Pancreas (tissue), 10 donors: ENCODE results near the gene DNAJB8. TPM values are rescaled to one million over a fixed set of nuclear protein-coding genes. Genes with fewer than 3 reads are reported as not detected.

Experiments
- ATAC-seq, 4 donors: fragments of 200-7000 bp; cut with Tn5 transposase; one replicate each; pipeline versions ENCODE4 v1.8.0 to v1.9.1; 2020; ENCODE audit warnings: mild to moderate bottlenecking in 4 of 4, moderate library complexity in 4 of 4
- DNase-seq, 6 donors: peaks; one replicate each; pipeline ENCODE4 v3.0.0-alpha.2; 2020
- FAIRE-seq: peaks from 2 replicates; lab custom pipeline; 2012; peaks lifted over from hg19 to GRCh38; lab: Jason Lieb, UNC
- H3K27ac ChIP-seq, 4 donors: fragments of 200-600 bp; sonication (generic); 1 replicate in 3 of 4; 2 replicates in 1 of 4; pipeline versions ENCODE4 v1.5.0 to v1.8.0; 2020
- H3K27me3 ChIP-seq, 4 donors: fragments of 200-600 bp; one replicate each; pipeline ENCODE4 v1.8.0; 2021
- H3K36me3 ChIP-seq, 3 donors: fragments of 200-600 bp; sonication (generic) in 1 of 3; one replicate each; pipeline versions ENCODE4 v1.5.0 to v1.8.0; 2020 to 2021
- H3K4me1 ChIP-seq, 3 donors: fragments of 200-600 bp; one replicate each; pipeline ENCODE4 v1.8.0; 2021
- H3K4me3 ChIP-seq, 4 donors: fragments of 200-600 bp; sonication (generic) in 2 of 4; one replicate each; pipeline versions ENCODE4 v1.5.0 to v1.8.0; 2020 to 2021
- H3K9me3 ChIP-seq, 4 donors: fragments of 200-600 bp; one replicate each; pipeline ENCODE4 v1.8.0; 2021
- WGBS, 2 donors: extraction: QIAGEN DNeasy Blood & Tissue Kit; methylation state at CpG; one replicate each; pipeline ENCODE4 v1.1.7; 2013; 5-methylcytosine and 5-hydroxymethylcytosine counted together
- intact Hi-C, 3 donors: fragments of 100-400 bp; cut with DNase I; formaldehyde crosslinking; loops; one replicate each; pipeline versions ENCODE4 v1.11.1 to v1.14.2; 2022
- polyA plus RNA-seq, 2 donors: library from polyadenylated mRNA; stranded (reverse); fragments of 200-250 nt; gene quantifications; one replicate each; pipeline ENCODE4 v1.2.3, GENCODE V29; 2013
- total RNA-seq, 6 donors: library from RNA; stranded (reverse); fragmentation: NEBNext Ultra II Directional in 4 of 6; extraction: Animal tissue kit (Norgen Biotek cat#: 25700) in 4 of 6; gene quantifications; one replicate each; pipeline versions ENCODE4 v1.2.1 to v1.2.4, GENCODE V29; 2021 to 2023
- TF ChIP-seq, protein P1 (sequence below), 4 donors: fragments of 200-600 bp; sonication (generic) in 3 of 4; IDR thresholded peaks; one replicate each; pipeline versions ENCODE4 v1.5.0 to v1.8.0; 2021; ENCODE audit warnings: antibody characterized with exemption in 4 of 4
- donor health status: healthy with polysubstance abuse.
- donor health status: DM: no; HTN: no; CAD: no; lungs with moderate emphysema.
- donor health status: DM: no; HTN: no; CAD: no.
- donor health status: control.
- donor health status: control.
- donor health status: Bipolar disorder and iron deficiency.
- donor health status: DM: yes; HTN: yes; CAD: no.
- donor health status: DM: no; HTN: no; CAD: no.
- donor health status: DM: no; HTN: no; CAD: no.
- donor health status: DM: yes; HTN: yes; CAD: no.

Gene DNAJB8
- total and polyA plus RNA-seq, 8 donors: not detected

DNA sequence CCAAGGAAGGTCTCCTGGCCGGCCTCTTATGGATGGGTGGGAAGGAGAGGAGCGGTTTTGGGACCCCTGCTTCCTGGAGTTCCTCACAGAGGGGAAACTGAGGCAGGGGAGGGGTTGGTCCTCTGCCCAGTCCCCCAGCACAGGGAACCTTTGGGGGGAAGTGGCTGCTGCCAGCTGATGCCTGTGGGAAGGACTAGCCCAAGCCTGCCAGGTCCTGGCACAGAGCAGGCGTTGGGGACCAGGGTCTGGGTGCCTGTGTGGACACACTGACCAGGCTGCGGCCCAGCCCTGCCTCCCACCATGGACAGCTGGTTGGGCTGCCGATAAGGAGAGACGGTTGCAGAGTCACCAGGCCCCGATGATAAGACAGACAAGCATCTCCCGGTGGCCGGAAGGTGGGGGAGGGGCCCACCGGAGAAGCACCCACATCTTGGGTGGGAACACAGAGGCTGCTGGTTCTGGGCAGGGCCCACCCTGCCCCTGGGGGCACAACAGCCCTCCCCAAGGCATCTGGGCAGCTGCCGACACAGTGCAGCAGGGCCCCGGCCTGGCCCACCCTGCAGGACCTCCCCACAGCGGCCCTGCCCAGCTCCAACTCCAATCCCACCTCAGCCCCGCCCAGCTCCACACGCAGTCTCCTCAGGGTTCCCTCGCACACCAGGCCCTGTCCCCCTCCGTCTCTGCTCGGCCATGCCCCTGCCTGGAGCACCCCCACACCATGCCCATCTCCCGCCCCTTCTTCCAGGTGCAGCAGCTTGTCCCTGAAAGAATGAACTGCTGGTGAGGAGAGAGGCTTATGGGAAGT, 50.7 kb downstream of the DNAJB8 start:
- peaks cover under 1 to 8% (median 7%) of the 10 kb centered on the region in 3 donors for H3K4me1 ChIP-seq
- intact Hi-C loops: no loop called here
- DNase-seq (no peak), FAIRE-seq (no peak), ATAC-seq (no peak)
- 79 to 81% methylated on average over 19 of the region's 19 CpGs for WGBS, 2 donors
- TF ChIP-seq, protein P1, sequence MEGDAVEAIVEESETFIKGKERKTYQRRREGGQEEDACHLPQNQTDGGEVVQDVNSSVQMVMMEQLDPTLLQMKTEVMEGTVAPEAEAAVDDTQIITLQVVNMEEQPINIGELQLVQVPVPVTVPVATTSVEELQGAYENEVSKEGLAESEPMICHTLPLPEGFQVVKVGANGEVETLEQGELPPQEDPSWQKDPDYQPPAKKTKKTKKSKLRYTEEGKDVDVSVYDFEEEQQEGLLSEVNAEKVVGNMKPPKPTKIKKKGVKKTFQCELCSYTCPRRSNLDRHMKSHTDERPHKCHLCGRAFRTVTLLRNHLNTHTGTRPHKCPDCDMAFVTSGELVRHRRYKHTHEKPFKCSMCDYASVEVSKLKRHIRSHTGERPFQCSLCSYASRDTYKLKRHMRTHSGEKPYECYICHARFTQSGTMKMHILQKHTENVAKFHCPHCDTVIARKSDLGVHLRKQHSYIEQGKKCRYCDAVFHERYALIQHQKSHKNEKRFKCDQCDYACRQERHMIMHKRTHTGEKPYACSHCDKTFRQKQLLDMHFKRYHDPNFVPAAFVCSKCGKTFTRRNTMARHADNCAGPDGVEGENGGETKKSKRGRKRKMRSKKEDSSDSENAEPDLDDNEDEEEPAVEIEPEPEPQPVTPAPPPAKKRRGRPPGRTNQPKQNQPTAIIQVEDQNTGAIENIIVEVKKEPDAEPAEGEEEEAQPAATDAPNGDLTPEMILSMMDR (IDR thresholded peaks at IDR 0.05): no peak
- no peak overlapping the region for H3K4me3 ChIP-seq
- H3K27me3 ChIP-seq: no peaks in the 10 kb centered on the region
- H3K36me3 ChIP-seq: no peaks in the 10 kb centered on the region
- no peaks in the 10 kb centered on the region for H3K9me3 ChIP-seq
- no peak overlapping the region for H3K27ac ChIP-seq

DNA sequence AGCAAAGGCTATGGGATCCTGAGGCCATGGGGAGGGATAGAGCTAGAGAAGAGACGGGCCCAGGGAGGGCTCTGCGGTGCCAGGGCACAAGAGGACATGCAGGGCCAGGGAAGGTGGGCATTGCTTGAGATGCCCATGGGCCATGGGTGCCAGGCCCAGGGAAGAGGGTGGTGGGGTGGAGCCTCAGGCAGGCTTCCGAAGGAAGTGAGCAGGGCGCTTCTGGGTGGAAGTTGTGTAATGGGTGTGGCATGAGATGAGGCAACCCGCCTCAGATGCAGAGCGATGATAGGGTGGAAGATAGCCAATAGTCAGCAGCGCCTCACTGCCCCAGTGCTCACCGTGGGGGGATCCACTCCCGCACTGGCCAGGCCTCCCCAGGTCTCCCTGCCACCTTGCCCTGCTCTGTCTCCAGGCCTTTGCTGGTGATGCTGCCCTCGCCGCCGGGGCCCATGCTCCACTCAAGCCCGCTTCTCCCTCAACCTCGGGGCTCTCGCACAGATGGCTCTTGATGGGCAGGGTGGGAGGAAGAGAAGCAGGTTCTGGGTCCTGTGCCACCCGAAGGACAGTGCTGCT, 51.4 kb downstream of the DNAJB8 start:
- DNase-seq: peak in 1 of 6 donors; percentile 21
- Histone ChIP-seq H3K4me3 (no peak overlapping the region), H3K27me3 (no peaks in the 10 kb centered on the region), H3K4me1 (peaks cover 5 to 15% (median 14%) of the 10 kb centered on the region in 3 donors), H3K36me3 (no peaks in the 10 kb centered on the region), H3K9me3 (no peaks in the 10 kb centered on the region), H3K27ac (no peak overlapping the region)
- intact Hi-C loops: no loop called here
- no peak for FAIRE-seq
- ATAC-seq: no peak
- TF ChIP-seq, protein P1 (IDR thresholded peaks at IDR 0.05): no peak
- WGBS, 2 donors: 93 to 95% methylated on average over 16 of the region's 16 CpGs

DNA sequence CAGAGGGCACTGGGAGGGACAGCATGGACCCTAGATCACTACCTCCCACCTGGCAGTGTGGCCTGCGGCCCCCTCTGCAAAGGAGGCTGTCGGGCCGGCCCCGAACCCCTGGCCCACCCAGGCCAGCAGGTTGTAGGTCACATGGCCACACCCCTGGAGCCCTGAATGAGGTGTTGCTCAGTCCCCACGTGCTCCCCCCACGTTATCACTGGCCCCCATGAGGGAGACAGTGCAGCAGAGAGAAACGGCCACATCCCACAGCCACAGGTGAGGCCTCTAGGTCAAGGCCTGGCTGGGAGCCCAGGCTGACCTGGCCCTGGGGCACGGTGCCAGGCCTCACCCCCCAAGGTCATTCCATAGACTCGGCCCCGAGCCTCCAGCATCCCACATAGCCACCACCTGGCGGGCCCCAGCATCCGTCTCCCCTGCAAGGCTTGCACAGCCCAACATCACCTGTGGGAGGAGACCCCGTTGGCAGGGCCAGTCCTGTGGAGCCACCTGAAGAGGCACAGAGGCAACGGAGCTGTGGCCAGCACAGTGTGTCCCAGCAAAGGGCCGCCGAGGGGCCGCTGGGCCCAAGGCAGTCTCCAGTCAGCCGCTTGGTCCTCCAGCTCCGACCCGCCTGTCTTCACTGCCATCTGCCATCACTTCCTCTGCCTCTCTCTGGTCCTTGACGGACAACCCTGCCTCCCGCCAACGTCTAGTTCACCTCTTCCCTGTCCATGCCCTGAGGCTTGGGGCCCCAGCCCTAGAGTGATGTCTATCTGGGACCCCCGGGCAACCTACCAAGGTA, 53.1 kb downstream of the DNAJB8 start:
- ATAC-seq (no peak), DNase-seq (peak in 1 of 6 donors; percentile 44), FAIRE-seq (no peak)
- TF ChIP-seq, protein P1 (IDR thresholded peaks at IDR 0.05): no peak
- Histone ChIP-seq H3K36me3 (no peaks in the 10 kb centered on the region), H3K4me1 (peaks cover 15 to 25% (median 24%) of the 10 kb centered on the region in 3 donors), H3K27me3 (no peaks in the 10 kb centered on the region), H3K4me3 (no peak overlapping the region), H3K27ac (no peak overlapping the region), H3K9me3 (no peaks in the 10 kb centered on the region)
- intact Hi-C loops: no loop called here
- WGBS, 2 donors: 79 to 81% methylated on average over 24 of the region's 24 CpGs

DNA sequence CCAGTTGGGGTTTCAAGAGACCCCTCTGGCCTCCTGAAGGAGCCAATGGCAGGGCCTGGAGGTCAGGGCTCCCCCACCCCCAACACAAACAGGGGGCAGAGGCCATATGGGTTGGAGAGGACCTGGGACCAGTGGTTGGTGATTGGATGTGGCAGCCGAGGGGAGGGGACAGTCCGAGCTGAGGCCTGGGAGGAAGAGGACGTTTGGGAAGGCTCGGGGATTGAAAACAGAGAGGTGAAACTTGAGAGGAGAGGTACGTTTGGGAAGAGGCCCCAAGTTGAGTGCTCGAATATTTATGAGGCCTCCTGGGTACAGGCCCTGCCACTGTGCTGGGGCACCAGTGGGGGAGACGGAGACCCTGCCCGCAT, 53.7 kb downstream of the DNAJB8 start:
- TF ChIP-seq, protein P1 (IDR thresholded peaks at IDR 0.05): no peak
- H3K36me3 ChIP-seq: no peaks in the 10 kb centered on the region
- DNase-seq: peak in 1 of 6 donors; percentile 28
- H3K9me3 ChIP-seq: no peaks in the 10 kb centered on the region
- 93 to 95% methylated on average over 8 of the region's 8 CpGs for WGBS, 2 donors
- FAIRE-seq: no peak
- H3K27me3 ChIP-seq: no peaks in the 10 kb centered on the region
- H3K27ac ChIP-seq: no peak overlapping the region
- peaks cover 15 to 25% (median 24%) of the 10 kb centered on the region in 3 donors for H3K4me1 ChIP-seq
- no peak overlapping the region for H3K4me3 ChIP-seq
- intact Hi-C loops: no loop called here
- no peak for ATAC-seq

Other genes with a start within 250 kb of the DNAJB8 start
- gene GATA2, start 26.3 kb upstream of the DNAJB8 start, total RNA-seq: 10 to 100 TPM in 5 of 6 donors, 1 to 10 TPM in 1; 6.2 to 17.1 (median 11.1) TPM
- 10 to 100 TPM in 1 of 2 donors, 1 to 10 TPM in 1; 7.3 to 15.8 TPM for gene GATA2, start 26.3 kb upstream of the DNAJB8 start, polyA plus RNA-seq
- gene RPN1, start 183.9 kb upstream of the DNAJB8 start, total RNA-seq: 100 to 1,000 TPM in 3 of 6 donors, 10 to 100 TPM in 3; 52.5 to 137 (median 99.4) TPM
- gene RPN1, start 183.9 kb upstream of the DNAJB8 start, polyA plus RNA-seq: 10 to 100 TPM; 56.7 to 85.1 TPM